GM21529 (cell line): ENCODE results near the gene RNF4.
"Not testable (repeated sequence)": the region's sequence is repeated elsewhere in the genome, so short reads cannot be mapped to it uniquely, and the experiment has no call there.

Source experiments
- ATAC-seq: cut with Tn5 transposase; IDR thresholded peaks from one replicate; pipeline ENCODE4 v1.9.1; 2021; ENCODE audit not compliant: unreplicated experiment

The RNF4 gene

DNA sequence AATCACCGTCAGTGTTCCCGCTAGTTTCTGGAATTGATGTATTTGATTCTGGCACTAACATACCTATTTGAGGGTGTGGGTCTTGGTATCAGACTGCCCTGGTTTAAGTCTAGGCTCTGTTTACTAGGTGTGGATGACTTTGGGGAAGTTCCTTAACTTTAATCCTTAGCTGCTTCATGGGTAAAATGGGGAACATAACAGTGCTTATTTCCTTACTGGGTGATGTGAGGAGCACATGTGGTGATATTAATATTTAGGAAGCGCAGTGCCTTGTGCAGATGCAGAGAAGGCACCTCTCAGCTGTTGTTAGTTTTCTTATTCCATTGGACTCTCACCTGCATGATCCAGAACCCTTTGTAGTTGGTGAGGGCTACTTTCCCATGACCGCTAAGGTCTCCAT is 17.1 kb downstream of the RNF4 start:
- no peak for ATAC-seq

DNA sequence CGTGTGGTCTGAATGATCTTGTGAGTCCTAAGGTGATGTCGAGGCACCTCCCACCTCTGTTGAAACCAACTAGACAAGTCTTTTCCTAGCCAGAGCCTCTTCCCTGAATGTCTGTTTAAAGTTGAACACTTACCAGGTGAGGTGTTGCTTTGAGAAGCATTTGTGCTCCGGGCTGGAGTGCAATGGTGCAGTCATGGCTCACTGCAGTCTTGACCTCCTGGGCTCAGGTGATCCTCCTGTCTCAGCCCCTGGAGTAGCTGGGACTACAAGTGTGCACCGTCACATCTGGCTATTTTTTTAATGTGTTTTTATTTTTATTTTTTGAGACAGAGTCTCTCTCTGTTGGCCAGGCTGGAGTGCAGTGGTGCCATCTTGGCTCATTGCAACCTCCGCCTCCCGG is 18.1 kb downstream of the RNF4 start:
- ATAC-seq = no peak

DNA sequence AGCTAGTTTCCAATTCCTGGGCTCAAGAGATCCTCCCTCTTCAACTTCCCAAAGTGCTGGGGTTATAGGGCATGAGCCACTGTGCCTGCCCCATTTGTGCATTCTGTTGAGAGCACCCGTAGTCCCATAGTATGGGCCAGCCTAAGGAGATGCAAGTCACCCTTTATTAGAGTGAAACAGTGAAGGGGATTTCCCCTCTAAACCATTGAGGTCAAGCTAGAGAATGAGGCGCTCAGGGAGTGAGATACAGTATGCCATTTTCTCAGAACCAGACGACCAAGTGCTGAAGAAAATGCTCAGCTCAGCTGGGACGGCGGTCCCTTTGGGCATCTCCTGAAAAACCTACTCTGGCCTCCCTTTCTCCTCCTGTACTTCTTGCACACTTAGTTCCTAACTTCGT is 18.7 kb downstream of the RNF4 start:
- ATAC-seq = peak; percentile 52

DNA sequence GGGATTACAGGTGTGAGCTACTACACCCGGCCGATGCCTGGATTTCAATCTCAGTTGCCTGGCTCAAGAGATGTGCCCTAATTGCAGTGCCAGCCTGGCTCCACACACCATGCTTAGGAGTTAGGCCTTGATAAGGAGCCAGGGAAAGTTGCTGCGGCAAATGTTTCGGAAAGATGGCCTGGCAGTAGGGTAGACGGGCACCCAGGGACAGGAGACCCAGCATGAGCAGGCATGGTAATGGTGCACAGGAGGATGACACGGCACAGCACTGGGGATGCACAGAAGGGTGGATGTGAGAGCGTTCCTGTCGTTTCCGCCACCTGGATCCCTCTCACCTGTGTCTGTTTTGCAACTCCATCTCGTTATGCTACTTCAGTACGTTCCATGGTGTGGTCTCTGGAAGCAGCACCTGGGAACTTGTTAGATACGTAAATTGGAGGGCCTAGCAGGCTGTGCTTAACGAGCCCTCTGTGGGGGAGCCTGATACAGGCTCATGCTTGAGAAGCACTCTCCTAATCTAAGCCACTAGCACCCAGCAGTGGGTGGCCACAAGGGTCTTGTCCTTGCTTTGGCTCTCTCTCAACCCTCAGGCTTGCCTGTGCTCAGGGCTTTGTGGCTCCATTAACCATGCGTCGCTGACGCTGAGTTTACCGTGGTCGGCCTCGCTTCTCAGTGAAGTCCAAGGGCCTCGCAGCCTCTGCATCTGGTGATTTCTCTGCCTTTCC is 20.3 kb downstream of the RNF4 start:
- no peak for ATAC-seq

DNA sequence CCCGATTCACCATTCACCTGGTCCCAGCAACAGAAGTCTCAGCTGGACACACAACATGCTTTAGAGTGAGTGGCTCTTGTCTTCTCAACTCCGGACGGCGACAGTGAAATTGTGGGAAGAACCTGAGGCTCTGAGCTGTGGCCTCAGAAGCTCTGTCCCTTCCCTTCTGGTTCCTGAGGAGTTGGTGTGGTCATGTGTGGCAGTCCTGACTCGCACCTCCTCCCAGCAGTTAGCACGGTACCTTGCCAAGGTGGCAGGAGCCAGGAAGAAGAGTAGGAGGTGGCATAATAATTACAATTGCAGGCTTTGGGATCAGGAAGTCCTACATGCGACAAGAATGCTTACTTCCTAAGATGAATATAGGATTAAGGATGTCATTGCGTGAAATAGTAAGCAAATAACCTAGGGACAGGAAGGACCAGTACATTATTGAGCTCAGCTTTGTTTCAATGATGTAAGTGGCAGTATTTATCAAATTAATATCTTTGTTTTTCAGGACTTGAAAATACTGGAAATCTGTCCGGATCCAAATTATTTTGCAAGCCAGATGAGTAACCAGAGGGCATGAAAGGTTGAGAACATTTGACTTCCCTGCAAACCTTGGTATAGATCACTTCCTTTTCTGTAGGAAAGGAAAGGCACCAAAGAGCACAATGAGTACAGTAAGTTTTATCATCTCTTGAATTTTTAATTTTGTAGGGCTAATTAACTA is 21.1 kb downstream of the RNF4 start:
- no peak for ATAC-seq

DNA sequence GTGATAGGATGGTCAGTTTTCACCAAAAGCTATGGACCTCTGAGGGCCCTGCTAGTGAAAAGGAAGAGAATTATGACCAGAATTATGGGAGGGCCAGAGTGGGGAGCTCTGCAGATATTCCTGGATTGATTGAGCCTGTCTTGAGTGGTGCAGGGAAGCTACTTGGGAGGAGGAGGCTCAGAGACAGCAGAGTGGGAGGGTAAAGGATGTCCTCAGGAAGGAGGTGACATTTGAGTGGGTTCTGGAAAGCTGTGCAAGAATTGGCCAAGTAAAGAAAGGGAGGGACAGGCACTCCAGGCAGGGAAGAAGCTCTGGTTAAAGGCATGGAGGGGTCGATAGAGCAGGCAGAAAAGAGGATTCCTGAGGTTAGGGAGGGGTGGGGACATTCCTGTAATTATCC is 24.1 kb downstream of the RNF4 start:
- ATAC-seq = no peak

DNA sequence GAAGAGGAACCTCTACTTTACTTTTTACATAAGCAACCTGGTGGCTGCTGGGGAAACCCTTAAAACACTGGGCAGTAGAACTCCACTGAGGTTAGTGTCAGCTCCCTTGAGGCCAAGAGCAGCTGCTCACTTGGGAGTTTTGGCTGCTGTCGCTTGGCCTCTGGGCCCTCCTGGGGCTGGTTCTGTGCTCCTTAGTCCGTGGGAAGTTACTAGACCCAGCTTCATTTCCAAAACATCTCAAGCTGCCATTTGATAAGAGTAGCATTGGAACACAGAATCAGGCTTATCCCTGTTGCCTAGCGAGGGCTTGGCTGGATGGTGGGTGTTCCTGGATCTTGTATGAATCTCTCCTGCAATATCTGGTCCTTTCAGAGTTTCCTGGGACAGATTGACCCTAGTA is 26.1 kb downstream of the RNF4 start:
- no peak for ATAC-seq

DNA sequence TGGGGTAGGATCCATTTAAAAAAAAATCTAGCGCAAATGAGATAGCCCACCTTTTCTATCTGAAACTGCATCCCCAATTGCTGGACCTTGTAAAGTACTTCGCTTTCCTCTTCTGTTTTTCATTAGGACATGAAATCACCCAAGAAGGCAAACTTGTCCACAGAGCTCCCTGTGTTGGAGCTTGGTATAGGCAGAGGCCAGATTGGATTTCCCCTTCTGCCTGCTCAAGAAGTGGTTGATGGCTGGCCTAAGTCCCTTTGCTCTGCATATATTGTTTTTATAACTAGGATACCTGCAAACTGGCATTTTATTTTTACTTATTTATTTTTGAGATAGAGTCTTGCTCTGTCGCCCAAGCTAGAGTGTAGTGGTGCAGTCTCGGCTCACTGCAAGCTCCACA is 28.4 kb downstream of the RNF4 start:
- no peak for ATAC-seq

DNA sequence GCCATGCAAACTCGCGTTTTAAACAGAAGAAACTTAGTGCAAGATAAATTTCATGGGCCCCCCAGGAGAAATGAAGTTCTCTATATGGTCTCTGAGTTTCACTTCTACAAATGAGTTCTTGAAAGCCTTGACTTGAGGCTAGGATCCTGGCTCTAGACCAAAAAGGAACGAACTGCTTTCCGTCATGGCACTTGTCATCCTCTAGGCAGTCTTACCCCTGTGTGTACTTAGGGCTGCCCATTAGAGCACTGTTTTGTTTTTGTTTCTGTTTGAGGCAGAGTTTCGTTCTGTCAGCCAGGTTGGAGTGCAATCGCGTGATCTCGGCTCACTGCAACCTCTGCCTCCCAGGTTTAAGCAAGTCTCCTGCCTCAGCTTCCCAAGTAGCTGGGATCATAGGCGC is 29.0 kb downstream of the RNF4 start:
- ATAC-seq = peak; percentile 93

DNA sequence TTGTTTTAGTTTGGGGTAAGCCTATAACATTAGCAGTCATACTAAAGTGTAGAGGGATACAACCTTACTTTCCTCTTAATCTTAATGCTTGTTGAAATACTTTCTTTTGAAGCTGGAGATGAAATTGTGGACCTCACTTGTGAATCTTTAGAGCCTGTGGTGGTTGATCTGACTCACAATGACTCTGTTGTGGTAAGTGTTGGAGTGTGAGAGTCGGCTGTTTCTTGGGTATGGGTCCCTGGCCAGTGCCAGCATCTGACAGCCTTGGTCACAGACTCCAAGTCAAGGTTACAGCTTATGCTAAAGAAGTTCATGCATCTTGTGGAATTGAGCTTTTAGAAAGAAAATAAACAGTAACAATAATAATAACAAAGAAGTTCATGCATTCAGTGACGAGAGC is 31.6 kb downstream of the RNF4 start:
- no peak for ATAC-seq

DNA sequence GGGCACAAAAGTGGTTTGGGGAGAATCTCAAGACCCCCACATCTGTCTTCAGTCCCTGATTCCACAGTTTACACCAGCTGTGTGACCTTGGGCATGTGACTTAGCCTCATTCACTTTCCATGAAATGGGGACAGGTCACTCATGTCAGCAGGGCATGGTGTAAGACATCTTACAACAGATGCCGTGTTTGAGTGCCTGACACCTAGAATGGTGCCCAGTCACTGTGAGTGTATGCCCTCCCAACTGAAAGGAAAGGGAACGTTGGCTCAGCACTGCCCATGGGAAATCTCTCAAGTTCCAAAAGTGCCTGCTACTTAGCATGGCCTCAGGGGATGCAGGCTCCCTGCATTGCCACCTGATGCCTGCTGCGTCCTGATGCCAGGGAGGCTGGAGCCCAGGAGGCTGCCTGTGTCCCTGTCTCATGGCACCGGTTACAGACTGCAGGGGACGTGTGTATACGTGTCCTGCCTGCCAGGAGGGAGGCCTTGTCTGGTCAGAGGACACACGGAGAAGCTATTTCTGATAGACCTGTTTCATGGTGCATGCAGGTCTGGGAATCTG is 32.2 kb downstream of the RNF4 start:
- ATAC-seq = no peak

DNA sequence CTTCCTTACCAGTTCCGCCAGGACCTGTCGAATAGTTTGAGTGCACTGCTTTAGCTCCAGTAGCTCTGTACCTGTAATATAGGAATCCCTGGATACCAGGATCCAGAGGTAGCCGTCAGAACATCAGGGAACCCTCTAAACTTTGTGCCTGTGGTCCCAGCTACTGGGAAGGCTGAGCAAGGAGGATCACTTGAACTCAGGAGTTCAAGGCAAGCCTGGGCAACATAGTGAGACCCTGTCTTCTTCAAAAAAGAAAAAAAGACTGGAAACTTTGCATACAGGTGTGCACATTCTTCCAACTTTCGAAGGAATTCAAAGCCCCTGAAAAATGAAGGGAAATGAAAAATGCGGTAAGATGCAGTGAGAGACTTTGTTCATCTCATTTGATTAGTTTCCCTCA is 34.9 kb downstream of the RNF4 start:
- no peak for ATAC-seq

DNA sequence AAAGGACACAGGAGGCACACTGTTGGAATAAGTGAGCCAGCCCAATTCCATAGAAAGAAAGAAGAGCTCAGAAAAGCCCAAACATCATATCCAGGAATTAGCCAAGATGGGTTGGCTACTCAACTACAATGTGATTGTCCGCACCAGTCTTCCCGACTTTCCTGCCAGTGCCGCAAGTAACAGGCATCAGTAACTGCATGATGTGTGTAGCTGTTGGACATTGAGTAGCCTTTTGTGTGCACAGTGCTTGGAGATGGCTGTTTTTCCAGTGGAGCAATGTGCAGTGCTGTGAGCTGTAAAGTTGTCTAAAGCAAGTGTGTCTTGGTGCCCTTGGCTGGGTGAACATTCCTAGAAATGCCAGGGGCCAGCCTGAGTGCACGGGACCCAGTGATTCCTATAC is 38.4 kb downstream of the RNF4 start:
- no peak for ATAC-seq

DNA sequence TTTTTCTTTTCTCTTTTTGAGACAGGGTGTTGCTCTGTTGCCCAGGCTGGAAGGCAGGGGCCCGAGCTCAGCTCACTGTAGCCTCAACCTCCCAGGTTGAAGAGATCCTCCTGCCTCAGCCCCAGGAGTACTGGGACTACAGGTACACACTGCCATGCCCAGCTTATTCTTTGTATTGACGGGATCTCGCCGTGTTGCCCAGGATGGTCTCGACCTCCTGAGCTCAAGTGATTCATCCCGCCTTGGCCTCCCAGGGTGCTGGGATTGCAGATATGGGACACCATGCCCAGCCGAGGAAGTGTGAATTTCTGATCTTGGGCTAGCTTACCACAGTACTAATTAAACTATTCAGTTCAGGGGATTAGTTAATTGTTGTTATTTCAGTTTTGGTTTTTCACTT is 38.9 kb downstream of the RNF4 start:
- no peak for ATAC-seq

DNA sequence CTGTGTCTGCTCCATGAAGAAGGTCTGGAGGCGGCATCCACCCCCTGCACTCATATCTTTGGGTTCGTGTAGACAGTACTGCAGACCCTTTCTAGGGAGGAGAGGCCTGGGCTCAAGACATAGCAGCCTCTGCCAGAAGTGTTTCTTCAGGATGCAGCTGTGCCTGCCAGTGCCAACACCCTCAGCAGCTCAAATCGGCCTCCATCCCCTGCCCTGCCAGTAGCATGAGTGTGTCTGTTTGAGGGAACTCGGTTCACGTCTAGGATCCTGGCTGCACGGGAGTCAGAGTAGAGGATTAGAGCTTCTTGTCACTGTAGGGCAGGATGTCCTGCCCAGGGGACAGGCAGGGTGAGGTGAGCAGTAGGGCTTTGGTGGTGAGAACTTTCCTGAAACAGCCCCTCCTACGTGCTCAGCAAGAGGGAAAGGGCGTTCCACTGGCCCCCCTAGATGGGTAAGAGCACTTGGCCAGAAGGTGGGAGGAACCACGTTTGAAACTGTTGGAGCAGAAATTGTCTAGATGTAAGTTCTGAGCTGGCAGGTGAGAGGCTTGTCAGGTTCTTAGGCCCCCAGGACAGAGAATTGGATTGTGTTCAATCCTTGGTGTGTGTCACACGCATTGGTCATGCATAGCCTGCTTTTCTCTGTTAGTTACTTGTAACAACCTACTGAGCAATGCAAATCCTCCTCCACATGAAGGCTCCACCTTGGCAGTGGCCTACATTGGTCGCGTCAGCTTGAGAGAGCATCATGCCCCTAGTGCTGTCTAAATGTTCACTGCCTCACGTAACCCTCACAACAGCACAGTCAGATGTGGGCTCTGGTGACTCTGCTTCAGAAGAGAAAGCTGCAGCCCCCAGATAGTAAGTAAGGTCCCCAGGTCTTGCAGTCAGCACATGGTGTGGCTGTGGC is 41.7 kb downstream of the RNF4 start:
- ATAC-seq = no peak

DNA sequence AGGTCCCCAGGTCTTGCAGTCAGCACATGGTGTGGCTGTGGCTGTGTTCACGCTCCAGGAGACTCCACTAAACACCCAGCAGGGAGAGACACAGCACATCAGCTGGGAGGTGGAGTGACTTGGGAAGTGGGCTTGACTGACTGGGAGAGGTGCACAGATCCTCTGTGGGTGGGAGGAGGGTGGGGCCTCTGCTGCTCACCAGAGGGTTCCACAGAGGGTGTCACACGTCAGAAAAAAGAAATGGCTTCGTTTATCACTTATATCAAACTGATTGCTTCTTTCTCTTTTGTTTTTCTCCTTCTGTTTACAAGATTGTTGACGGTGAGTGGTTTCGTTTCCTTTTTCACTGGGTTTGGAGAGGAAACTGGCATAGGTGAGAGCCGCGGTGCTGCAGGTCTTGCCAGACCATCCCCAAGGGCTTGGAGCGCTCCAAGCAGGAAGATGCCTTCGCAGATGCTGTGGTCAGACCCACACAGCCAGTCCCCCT is 42.8 kb downstream of the RNF4 start:
- ATAC-seq = no peak

DNA sequence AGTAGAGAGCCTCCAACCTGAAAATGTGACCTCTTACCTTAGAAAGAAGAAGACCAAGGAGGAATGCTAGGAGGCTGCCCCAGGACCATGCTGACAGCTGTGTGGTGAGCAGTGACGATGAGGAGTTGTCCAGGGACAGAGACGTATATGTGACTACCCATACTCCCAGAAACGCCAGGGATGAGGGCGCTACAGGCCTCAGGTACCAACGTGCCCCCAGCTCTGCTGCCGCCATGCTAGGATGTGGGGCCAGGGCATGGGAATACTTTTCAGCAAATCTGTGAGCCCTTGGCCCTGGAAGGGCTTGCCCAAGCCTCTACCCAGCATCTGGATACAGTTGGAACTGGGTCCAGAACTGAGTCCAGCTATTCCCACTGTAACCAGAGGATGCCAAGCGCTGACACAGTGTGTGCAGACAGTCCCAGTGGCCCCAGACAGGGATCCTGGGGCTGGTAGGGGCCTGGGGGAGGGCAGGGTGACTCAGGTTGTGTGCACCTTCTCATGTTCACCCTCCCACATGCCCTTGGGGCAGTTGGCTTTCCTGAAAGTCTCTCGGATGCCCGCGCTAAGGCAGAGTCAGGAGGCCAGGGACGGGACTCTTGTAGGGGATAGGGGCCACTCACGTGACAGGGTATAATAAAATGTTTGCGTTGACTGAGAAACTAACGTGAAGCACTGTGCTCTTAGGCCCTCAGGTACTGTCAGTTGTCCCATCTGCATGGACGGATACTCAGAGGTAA is 43.7 kb downstream of the RNF4 start:
- ATAC-seq = no peak

DNA sequence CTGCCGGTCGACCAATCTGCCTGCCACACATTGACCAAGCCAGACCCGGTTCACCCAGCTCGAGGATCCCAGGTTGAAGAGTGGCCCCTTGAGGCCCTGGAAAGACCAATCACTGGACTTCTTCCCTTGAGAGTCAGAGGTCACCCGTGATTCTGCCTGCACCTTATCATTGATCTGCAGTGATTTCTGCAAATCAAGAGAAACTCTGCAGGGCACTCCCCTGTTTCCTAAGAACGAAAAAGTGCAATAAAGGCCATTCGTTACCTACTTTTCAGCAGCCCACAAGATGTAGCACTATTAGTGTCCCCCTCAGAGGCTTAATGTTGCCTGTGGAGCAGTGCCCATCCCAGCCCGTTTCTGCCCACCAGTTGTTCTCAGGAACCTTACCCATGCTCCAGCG is 45.3 kb downstream of the RNF4 start:
- ATAC-seq = not testable (repeated sequence)

DNA sequence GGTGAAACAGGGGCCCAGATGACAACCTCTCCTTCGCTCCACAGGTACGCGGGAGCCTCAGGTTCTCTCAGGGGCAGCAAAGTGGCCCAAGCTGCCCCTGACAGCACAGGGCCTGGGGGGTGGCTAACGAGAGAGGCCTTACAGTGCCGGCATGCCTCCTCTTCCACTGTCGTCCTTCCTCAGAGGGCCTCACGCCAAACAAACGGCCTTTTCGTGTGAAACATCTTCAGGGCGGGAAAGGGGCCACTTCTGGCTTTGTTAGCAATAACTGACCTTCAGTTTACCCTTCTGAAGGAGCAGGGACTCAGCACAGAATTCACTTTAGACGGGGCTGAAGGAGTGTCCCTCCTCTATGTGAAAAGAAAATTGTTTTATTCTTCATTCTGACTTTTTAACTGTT is 46.0 kb downstream of the RNF4 start:
- not testable (repeated sequence) for ATAC-seq

DNA sequence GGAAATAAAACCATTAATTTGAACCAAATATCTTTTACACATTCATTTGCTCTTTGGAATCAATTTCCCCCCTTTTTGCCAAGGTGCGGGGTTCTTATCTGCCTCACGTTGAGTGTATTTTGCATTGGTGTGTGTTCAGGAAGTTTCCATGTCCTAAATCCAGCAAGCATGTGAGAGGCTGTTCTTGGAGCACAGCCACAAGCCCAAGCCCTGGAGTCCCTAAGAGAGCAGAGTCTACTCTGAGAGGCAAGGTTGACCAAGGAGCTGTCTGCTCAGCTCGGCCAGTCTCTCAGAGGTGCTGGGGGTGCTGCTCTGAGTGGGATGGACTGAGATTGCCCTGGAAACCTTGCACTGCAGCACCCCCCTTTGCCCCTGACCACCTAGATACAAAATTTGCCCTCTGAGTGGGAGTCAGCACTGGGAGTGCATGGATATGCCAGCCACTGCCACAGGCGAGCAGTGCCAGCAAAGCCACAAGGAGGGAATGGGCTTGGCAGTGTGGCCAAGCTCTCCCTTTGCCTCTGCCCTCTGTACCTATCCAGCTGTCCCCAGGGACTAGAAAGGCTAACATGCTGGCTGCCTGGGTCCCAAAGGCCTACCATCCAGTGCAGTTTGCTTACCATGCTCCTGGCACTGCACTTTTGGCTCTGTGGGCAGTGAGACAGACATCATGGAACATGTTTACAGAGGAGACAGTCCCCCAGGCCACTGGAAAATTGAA is 47.1 kb downstream of the RNF4 start:
- no peak for ATAC-seq
